ENCODE data around the gene TSHZ2. TPM values are rescaled to one million over a fixed set of nuclear protein-coding genes. Genes with fewer than 3 reads are reported as not detected.

TSHZ2 gene
- total RNA-seq, 1 experiment from 2014 or later = 0.07 TPM

- CTCF ChIA-PET = no interaction called here
- POLR2A ChIA-PET = no interaction called here
- H3K27me3 ChIP-seq (ENCODE audit: insufficient read depth, low read length) = peaks cover 11% of the 10 kb centered on the region; the same call in 1 of the 2 replicates
- no peak overlapping the region for H3K4me3 ChIP-seq (replicated peaks in 1 of 2; ENCODE audit: low read depth in 1 of 2, low read length in 2 of 2)
- no peaks in the 10 kb centered on the region for H3K36me3 ChIP-seq (ENCODE audit: control insufficient read depth in 1 of 2, insufficient read depth in 2 of 2, low read length in 2 of 2)
- H4K20me1 ChIP-seq (ENCODE audit: insufficient read depth) = no peaks in the 10 kb centered on the region
- H3K4me1 ChIP-seq (ENCODE audit: control insufficient read depth in 1 of 2, insufficient read depth in 2 of 2, low read length in 2 of 2) = no peaks in the 10 kb centered on the region
- no peak for TF ChIP-seq EZH2 (IDR thresholded peaks at IDR 0.05)
- TF ChIP-seq REST (IDR thresholded peaks at IDR 0.05; ENCODE audit: low read depth) = no peak
- TF ChIP-seq FOSL1 (IDR thresholded peaks at IDR 0.05; ENCODE audit: low read depth) = no peak
- no TSS peak for BruUV-seq (replicated peaks)
- H3K27ac ChIP-seq (ENCODE audit: low read depth, low read length) = no peak overlapping the region
- intact Hi-C loops (cut with micrococcal nuclease) = no loop called here
- H3K79me2 ChIP-seq (ENCODE audit: insufficient read depth, low read length) = no peaks in the 10 kb centered on the region
- no peak overlapping the region for H2AFZ ChIP-seq (ENCODE audit: low read depth, low read length, poor library complexity, severe bottlenecking)
- H3K9me2 ChIP-seq (ENCODE audit: insufficient read depth) = no peaks in the 10 kb centered on the region
- no peak for ATAC-seq
- H3K9me3 ChIP-seq (ENCODE audit: control insufficient read depth in 1 of 2, insufficient read depth in 1 of 2, low read depth in 1 of 2, low read length in 2 of 2) = no peaks in the 10 kb centered on the region
- DNase-seq (ENCODE audit: low read depth, low spot score) = no peak
- H3K4me2 ChIP-seq (ENCODE audit: low read length) = no peak overlapping the region
- RAD21 ChIA-PET (ENCODE audit: low non-redundant PET in 1 of 2, low total read pairs in 2 of 2, uncharacterized antibody in 2 of 2, unreplicated experiment in 2 of 2) = no interaction called here
- no peak overlapping the region for H3K9ac ChIP-seq (ENCODE audit: low read length)
These were observed 392.5 kb downstream of the TSHZ2 start for GRCh38 chr20:53364646-53365045.

- H3K36me3 ChIP-seq (ENCODE audit: control insufficient read depth in 1 of 2, insufficient read depth in 2 of 2, low read length in 2 of 2) = no peaks in the 10 kb centered on the region
- no peak for ATAC-seq
- RAD21 ChIA-PET (ENCODE audit: low non-redundant PET in 1 of 2, low total read pairs in 2 of 2, uncharacterized antibody in 2 of 2, unreplicated experiment in 2 of 2) = no interaction called here
- H3K9me3 ChIP-seq (ENCODE audit: control insufficient read depth in 1 of 2, insufficient read depth in 1 of 2, low read depth in 1 of 2, low read length in 2 of 2) = no peaks in the 10 kb centered on the region
- no peak for DNase-seq (ENCODE audit: low read depth, low spot score)
- H3K4me3 ChIP-seq (replicated peaks in 1 of 2; ENCODE audit: low read depth in 1 of 2, low read length in 2 of 2) = no peak overlapping the region
- POLR2A ChIA-PET = no interaction called here
- CTCF ChIA-PET = no interaction called here
- peaks cover 11% of the 10 kb centered on the region; the same call in 1 of the 2 replicates for H3K27me3 ChIP-seq (ENCODE audit: insufficient read depth, low read length)
- no peak overlapping the region for H3K9ac ChIP-seq (ENCODE audit: low read length)
- H3K79me2 ChIP-seq (ENCODE audit: insufficient read depth, low read length) = no peaks in the 10 kb centered on the region
- no peak overlapping the region for H2AFZ ChIP-seq (ENCODE audit: low read depth, low read length, poor library complexity, severe bottlenecking)
- BruUV-seq (replicated peaks) = no TSS peak
- H3K27ac ChIP-seq (ENCODE audit: low read depth, low read length) = no peak overlapping the region
- intact Hi-C loops (cut with micrococcal nuclease) = no loop called here
- no peaks in the 10 kb centered on the region for H3K9me2 ChIP-seq (ENCODE audit: insufficient read depth)
- H4K20me1 ChIP-seq (ENCODE audit: insufficient read depth) = no peaks in the 10 kb centered on the region
- H3K4me2 ChIP-seq (ENCODE audit: low read length) = no peak overlapping the region
- H3K4me1 ChIP-seq (ENCODE audit: control insufficient read depth in 1 of 2, insufficient read depth in 2 of 2, low read length in 2 of 2) = no peaks in the 10 kb centered on the region
- TF ChIP-seq MAX (IDR thresholded peaks at IDR 0.05) (no peak), YY1 (IDR thresholded peaks at IDR 0.05; ENCODE audit: extremely low read depth, insufficient replicate concordance, low read depth, low read length) (no peak), EZH2phosphoT487 (IDR thresholded peaks at IDR 0.05; ENCODE audit: borderline replicate concordance) (no peak), ZNF274 (IDR thresholded peaks at IDR 0.05; ENCODE audit: low read depth, low read length) (no peak), CTCF (IDR thresholded peaks at IDR 0.05 in 2 of 3, conservative IDR thresholded peaks at IDR 0.05 in 1 of 3; ENCODE audit: borderline replicate concordance in 1 of 3, insufficient read depth in 1 of 3, low read depth in 2 of 3, low read length in 2 of 3) (no peak), RAD21 (IDR thresholded peaks at IDR 0.05; ENCODE audit: low read depth) (no peak), SP1 (IDR thresholded peaks at IDR 0.05; ENCODE audit: low read depth) (no peak), JUND (IDR thresholded peaks at IDR 0.05) (no peak), EZH2 (IDR thresholded peaks at IDR 0.05) (no peak), ATF3 (IDR thresholded peaks at IDR 0.05) (no peak), CEBPB (IDR thresholded peaks at IDR 0.05; ENCODE audit: low read depth) (no peak)
These were observed 392.9 kb downstream of the TSHZ2 start for GRCh38 chr20:53365076-53365475.

Data from HCT116 (cell line).